UCSD-AML1 (cell line): Measurements from ENCODE around the gene RAD50.
"Not testable (repeated sequence)": the region's sequence is repeated elsewhere in the genome, so short reads cannot be mapped to it uniquely, and the experiment has no call there.

ENCODE experiments used
- DNase-seq: peaks from one replicate; lab custom pipeline; 2025; ENCODE audit not compliant: unreplicated experiment; lab: John Stamatoyannopoulos, UW

The RAD50 gene

GRCh38 chr5:132556153-132556762 is 519 bp upstream of the RAD50 start:
- no peak for DNase-seq

GRCh38 chr5:132557478-132558172 is 848 bp downstream of the RAD50 start:
- DNase-seq: peak; percentile 41

DNA sequence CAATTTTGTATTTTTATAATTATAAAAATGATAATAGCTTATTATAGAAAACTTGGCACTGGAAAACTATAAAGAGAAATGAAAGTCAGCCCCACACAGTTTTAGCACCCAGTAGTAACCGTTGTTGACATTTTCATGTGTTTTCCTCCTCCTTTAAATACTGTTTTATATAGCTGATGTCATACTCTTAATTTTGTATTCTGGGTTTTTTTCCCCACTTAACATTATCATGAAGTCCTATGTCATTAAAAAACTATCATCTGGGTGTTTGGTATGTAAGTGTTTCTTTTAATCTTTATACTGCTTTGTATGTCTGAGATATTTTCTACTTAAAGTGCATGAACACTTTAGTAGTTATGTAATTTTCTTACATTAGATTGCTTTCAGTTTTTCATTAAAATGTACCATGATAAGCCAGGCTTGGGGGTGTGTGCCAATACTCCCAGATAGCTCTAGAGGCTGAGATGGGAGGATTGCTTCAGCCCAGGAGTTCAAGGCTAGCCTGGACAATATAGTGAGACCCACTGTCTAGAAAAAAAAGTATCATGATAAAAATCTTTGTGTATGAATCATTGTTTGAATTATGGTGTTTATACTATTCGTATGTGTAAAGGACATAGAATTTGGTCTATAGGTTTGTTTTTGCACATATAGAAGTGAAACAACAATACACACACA is 2.7 kb downstream of the RAD50 start:
- DNase-seq: no peak

DNA sequence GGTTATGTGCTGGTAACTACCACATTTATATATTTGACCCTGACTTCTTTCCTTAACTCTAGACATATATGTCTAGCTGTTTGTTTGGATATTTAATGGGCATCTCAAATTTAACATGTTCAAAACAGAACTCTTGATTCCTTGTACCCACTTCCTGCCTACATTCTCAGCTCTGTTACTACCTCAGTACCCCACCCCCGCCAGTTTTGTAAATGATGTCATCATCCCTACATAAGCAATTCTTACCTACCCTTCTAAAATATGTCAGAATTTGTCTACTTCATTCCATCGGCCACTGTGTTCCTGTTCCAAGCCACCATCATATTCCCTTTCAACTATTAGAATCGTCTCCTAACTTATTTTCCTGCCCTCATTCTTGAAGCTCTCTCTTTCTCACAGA is 4.8 kb downstream of the RAD50 start:
- DNase-seq: no peak

DNA sequence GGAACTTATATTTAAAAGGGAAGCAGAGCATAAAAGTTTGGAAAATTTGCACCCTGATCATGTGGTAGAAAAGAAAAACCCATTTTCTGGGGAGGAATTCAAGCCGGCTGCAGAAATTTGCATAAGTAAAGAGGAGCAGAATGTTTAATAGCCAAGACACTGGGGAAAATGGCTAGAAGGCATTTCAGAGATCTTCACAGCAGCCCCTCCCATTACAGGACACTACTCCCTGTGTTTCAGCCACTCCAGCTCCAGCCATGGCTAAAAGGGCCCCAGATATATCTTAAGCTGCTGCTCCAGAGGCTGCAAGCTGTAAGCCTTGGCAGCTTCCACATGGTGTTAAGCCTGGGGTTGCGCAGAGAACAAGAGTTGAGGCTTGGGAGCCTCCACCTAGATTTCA is 7.8 kb downstream of the RAD50 start:
- DNase-seq: not testable (repeated sequence)

- DNase-seq: no peak
Measured at GRCh38 chr5:132566657-132567056, 9.9 kb downstream of the RAD50 start.

DNA sequence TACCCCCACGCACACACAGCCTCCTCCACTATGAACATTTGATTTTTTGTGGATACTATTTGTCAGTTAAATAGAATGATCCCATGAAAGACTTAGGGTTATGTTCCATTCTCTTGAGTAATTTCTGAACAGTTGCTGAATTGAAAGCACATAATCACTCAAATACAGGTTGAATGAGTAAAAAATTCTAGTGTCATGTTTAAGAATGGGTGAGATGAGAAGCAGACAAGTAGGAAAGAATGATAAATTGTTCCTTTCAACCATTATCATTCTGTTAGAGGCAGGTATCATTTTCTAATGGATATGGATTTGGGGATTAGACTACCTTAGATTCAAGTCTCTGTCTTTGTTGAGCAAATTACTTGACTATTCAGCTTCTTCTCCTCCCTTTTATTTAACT is 19.3 kb downstream of the RAD50 start:
- DNase-seq: no peak

DNA sequence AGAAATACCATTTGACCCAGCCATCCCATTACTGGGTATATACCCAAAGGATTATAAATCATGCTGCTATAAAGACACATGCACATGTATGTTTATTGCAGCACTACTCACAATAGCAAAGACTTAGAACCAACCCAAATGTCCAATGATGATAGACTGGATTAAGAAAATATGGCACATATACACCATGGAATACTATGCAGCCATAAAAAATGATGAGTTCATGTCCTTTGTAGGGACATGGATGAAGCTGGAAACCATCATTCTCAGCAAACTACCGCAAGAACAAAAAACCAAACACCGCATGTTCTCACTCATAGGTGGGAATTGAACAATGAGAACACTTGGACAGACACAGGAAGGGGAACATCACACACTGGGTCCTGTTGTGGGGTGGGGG is 27.8 kb downstream of the RAD50 start:
- not testable (repeated sequence) for DNase-seq

- no peak for DNase-seq
Measured at GRCh38 chr5:132586063-132586462, 29.3 kb downstream of the RAD50 start.

- DNase-seq: no peak
Measured at GRCh38 chr5:132589467-132589866, 32.7 kb downstream of the RAD50 start.

- no peak for DNase-seq
Measured at GRCh38 chr5:132591145-132591544, 34.4 kb downstream of the RAD50 start.

- no peak for DNase-seq
Measured at GRCh38 chr5:132592521-132592920, 35.7 kb downstream of the RAD50 start.

- DNase-seq: no peak
Measured at GRCh38 chr5:132594170-132594569, 37.4 kb downstream of the RAD50 start.

GRCh38 chr5:132595624-132596023 is 38.8 kb downstream of the RAD50 start:
- no peak for DNase-seq

DNA sequence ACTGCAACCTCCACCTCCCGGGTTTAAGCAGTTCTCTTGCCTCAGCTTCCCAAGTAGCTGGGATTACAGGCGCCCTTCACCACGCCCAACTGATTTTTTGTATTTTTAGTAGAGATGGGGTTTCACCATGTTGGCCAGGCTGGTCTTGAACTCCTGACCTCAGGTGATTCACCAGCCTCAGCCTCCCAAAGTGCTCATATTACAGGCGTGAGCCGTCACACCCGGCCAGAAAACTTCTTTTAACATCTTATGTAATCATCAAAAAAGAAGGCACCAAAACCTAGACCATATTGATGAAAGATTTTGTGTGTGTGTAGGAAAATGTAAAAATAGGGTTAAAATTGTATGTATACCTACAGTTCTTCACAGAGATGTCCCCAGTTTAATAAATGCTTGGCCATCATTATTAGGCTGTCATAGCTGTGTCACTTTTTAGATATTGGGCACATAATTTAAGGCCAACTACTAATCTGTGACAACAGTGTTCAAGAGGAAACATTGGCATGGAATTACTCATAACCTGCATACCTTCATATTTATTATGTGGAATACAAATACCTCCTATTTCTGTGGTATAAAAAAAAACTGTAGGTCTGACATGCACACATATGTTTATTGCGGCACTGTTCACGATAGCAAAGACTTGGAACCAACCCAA is 44.4 kb downstream of the RAD50 start:
- no peak for DNase-seq

DNA sequence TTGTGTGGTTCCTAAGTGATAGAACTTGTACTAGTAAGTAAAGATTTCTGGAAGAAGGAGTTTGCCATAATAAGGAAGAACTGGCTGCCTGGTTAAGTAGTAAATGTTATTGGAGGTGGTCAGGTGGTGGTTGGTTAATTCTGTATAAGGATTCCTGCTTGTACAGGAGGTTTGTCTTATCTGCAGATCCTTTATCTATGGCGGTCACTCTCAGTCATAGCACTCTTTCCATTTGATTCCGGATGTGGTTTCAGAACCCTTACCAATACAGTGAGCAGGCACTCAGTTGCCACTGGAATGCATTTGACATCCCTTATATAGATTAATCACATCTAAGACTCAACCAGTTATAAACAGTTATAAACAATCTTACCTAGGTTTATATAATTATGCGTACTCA is 50.3 kb downstream of the RAD50 start:
- no peak for DNase-seq

DNA sequence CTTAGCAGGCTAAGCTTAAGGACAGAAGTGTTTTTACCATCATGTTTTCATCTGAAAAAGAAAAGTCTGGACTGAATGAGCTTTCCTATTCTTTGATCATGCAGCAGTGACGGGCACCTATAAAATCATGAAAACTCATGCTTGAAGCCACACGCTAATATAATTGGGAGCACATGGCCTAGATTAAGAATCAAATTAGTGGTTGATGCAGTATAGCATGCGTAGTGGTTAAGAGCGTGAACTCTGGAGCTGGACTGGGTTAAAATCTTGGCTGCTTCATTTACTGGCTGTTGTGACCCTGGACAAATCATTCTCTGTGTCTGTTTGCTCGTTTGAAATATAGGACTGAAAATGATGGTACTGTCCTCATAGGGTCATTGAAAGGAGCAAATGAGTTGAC is 51.3 kb downstream of the RAD50 start:
- DNase-seq: no peak

DNA sequence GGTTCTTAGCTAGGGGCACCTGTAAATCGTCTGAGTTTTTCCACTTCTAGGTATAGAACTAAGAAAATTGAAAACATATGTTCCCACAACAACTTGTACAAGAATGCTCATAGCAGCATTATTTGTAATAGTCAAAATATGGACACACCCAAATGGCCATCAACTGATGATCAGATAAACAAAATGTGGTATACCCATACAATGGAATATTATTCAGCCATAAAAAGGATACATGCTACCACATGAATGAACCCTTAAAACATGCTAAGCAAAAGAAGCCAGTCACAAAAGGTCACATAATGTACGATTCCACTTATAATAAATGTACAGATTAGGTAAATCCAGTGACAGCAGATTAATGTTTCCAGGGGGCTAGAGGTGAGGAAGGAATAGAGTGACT is 55.2 kb downstream of the RAD50 start:
- no peak for DNase-seq

DNA sequence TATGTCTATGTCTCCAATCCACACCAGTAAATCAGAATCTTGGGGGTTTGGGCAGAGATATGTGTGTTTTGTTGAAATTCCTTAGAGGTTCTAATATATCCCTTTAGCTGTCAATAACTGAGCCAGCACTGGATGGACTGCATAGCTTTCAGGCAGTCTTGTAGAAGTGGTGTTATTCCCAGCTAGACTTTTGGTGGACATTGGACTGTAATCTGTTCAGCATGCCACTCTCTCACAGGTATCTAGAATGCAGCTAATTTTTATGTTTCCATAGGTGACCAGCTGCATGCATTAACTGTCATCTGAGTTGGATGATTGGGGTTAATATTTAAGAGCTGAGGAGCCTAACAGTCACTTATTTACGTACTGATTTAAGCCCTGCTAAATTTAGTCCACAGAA is 56.1 kb downstream of the RAD50 start:
- no peak for DNase-seq

- no peak for DNase-seq
Measured at GRCh38 chr5:132621699-132622098, 64.9 kb downstream of the RAD50 start.

DNA sequence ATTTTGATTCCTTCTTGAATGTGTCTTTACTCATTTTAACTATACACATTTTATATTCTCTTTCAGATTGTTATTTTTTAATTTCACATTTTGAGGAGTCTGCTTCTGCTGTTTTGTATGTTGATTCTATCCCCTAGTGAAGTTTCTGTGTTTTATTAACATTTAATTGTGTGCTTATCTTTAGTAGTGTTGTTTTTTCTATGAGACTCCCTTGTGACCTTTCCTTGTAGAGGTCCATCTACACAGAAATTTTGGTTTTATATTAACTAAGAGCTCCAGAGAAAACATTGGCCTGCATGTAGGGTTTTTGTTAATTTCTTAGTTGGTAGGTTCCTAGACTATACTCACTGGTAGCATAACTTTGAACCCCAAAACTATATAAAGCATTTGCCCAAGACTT is 65.8 kb downstream of the RAD50 start:
- no peak for DNase-seq

DNA sequence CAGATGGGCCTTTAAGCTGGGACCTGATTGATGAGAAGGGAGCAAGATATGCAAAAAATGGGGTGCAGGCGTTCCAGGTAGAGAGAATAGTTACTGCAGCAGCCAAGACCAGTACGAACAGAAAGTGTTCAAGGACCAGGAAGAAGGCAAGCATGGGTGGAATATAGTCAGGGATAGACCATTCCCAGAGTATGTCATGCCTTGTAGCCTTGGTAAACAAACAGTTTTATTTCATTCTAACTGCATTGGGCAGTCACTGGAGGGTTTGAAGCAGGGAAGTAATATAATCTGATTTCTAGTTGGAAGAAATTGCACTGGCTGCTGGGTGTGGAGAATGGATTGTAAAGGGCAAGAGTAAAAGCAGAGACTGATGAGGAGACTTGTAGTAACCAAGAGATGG is 70.7 kb downstream of the RAD50 start:
- no peak for DNase-seq
